IMR-90 (cell line): ENCODE results near the gene ITSN1. TPM values are rescaled to one million over a fixed set of nuclear protein-coding genes. Genes with fewer than 3 reads are reported as not detected.

Experiments
- ATAC-seq: fragments of 200-7000 bp; cut with Tn5 transposase; 2 replicates; pipeline ENCODE4 v1.9.1; 2020; ENCODE audit warnings: low read depth, mild to moderate bottlenecking, moderate library complexity
- BruUV-seq: library from RNA; stranded (reverse); fragments of 400-500 nt; replicated peaks from 2 replicates; lab custom pipeline; 2021; lab: Mats Ljungman, UMichigan
- CTCF ChIA-PET: fragments of 300-600 bp; formaldehyde crosslinking; extraction: SDS; loops from one replicate; lab custom pipeline; 2021; ENCODE audit warnings: antibody characterized with exemption; lab: Yijun Ruan, JAX
- POLR2A ChIA-PET: fragments of 300-600 bp; sonication (Branson Sonifier 250); formaldehyde crosslinking; loops from one replicate; lab custom pipeline; 2022; ENCODE audit warnings: antibody characterized with exemption; ENCODE audit not compliant: unreplicated experiment; lab: Charles Lee
- DNase-seq: peaks from one replicate; pipeline ENCODE4 v3.0.0; 2013
- H2AFZ ChIP-seq: replicated peaks from 2 replicates; pipeline ENCODE3; 2013; ENCODE audit warnings: low read length, mild to moderate bottlenecking; ENCODE audit not compliant: poor library complexity
- H2AK5ac ChIP-seq: 2 replicates; pipeline ENCODE4 v1.6.1; 2013; ENCODE audit warnings: low read depth, low read length, inconsistent platforms
- H2AK9ac ChIP-seq: replicated peaks from 2 replicates; pipeline ENCODE3; 2013; ENCODE audit warnings: mild to moderate bottlenecking, low read depth, low read length, moderate library complexity; ENCODE audit not compliant: poor library complexity
- H2BK120ac ChIP-seq: 2 replicates; pipeline ENCODE4 v1.6.1; 2013; ENCODE audit warnings: low read depth, low read length, inconsistent platforms
- H2BK15ac ChIP-seq: 3 replicates; pipeline ENCODE4 v1.6.1; 2013; ENCODE audit warnings: low read depth, low read length, inconsistent platforms
- H2BK20ac ChIP-seq: 2 replicates; pipeline ENCODE4 v1.6.1; 2013; ENCODE audit warnings: low read depth, mild to moderate bottlenecking, inconsistent platforms, low read length, moderate library complexity
- H2BK5ac ChIP-seq: 2 replicates; pipeline ENCODE4 v1.6.1; 2013; ENCODE audit warnings: mild to moderate bottlenecking, low read depth, low read length, inconsistent platforms; ENCODE audit not compliant: poor library complexity, severe bottlenecking
- H3K14ac ChIP-seq: replicated peaks from 2 replicates; pipeline ENCODE4 v1.6.1; 2013; ENCODE audit warnings: low read depth, low read length, inconsistent platforms
- H3K18ac ChIP-seq: 2 replicates; pipeline ENCODE4 v1.6.1; 2013; ENCODE audit warnings: low read depth, low read length, control low read depth
- H3K23ac ChIP-seq: 2 replicates; pipeline ENCODE4 v1.6.1; 2013; ENCODE audit warnings: low read depth, low read length, inconsistent platforms
- H3K27ac ChIP-seq: 2 replicates; pipeline ENCODE4 v1.5.1; 2013; ENCODE audit warnings: mild to moderate bottlenecking, control low read depth, low read length; ENCODE audit not compliant: insufficient read depth
- H3K27me3 ChIP-seq: 2 replicates; pipeline ENCODE4 v1.6.1; 2013; ENCODE audit warnings: low read length; ENCODE audit not compliant: control insufficient read depth, insufficient read depth
- H3K36me3 ChIP-seq: 2 replicates; pipeline ENCODE4 v1.6.1; 2013; ENCODE audit warnings: low read length, mixed read lengths; ENCODE audit not compliant: control insufficient read depth, insufficient read depth
- H3K4ac ChIP-seq: 2 replicates; pipeline ENCODE4 v1.6.1; 2013; ENCODE audit warnings: low read depth, low read length, inconsistent platforms
- H3K4me1 ChIP-seq: 2 replicates; pipeline ENCODE4 v1.6.1; 2013; ENCODE audit warnings: low read length, mixed read lengths; ENCODE audit not compliant: control insufficient read depth, insufficient read depth
- H3K4me2 ChIP-seq: 2 replicates; pipeline ENCODE4 v1.6.1; 2013; ENCODE audit warnings: low read depth, mild to moderate bottlenecking, control low read depth, low read length, moderate library complexity
- H3K4me3 ChIP-seq: 2 replicates; pipeline ENCODE4 v1.5.1; 2013; ENCODE audit warnings: low read depth, mild to moderate bottlenecking, control low read depth, low read length, moderate library complexity; ENCODE audit not compliant: insufficient read depth
- H3K56ac ChIP-seq: 2 replicates; pipeline ENCODE4 v1.6.1; 2013; ENCODE audit warnings: low read length, inconsistent platforms; ENCODE audit not compliant: insufficient read depth; ENCODE audit errors: extremely low read depth
- H3K79me1 ChIP-seq, 2 experiments: 2 replicates each; pipeline ENCODE4 v1.6.1; 2013; ENCODE audit warnings: low read length in 2 of 2, inconsistent platforms in 1 of 2, low read depth in 1 of 2
- H3K9ac ChIP-seq: 2 replicates; pipeline ENCODE4 v1.6.1; 2013; ENCODE audit warnings: low read depth, low read length, control low read depth
- H3K9me1 ChIP-seq: 2 replicates; pipeline ENCODE4 v1.6.1; 2013; ENCODE audit warnings: low read length, inconsistent platforms; ENCODE audit not compliant: insufficient read depth
- H3K9me3 ChIP-seq: 2 replicates; pipeline ENCODE4 v1.6.1; 2013; ENCODE audit warnings: low read length; ENCODE audit not compliant: control insufficient read depth, insufficient read depth
- H4K20me1 ChIP-seq: 2 replicates; pipeline ENCODE4 v1.6.1; 2013; ENCODE audit warnings: low read length, inconsistent platforms; ENCODE audit not compliant: insufficient read depth
- H4K5ac ChIP-seq: 2 replicates; pipeline ENCODE4 v1.6.1; 2013; ENCODE audit warnings: mild to moderate bottlenecking, low read depth, low read length, control low read depth
- H4K8ac ChIP-seq, 2 experiments: 2 replicates each; pipeline ENCODE4 v1.6.1; 2013; ENCODE audit warnings: low read depth in 2 of 2, low read length in 2 of 2, control low read depth in 1 of 2, inconsistent platforms in 1 of 2
- H4K91ac ChIP-seq: 2 replicates; pipeline ENCODE4 v1.6.1; 2013; ENCODE audit warnings: low read depth, low read length, inconsistent platforms; ENCODE audit not compliant: insufficient read depth
- BHLHE40 ChIP-seq: fragments of 150-350 bp; IDR thresholded peaks from 2 replicates; pipeline ENCODE4 v1.6.1; 2016; ENCODE audit warnings: mild to moderate bottlenecking, low read depth, low read length
- ELK1 ChIP-seq: fragments of 150-350 bp; IDR thresholded peaks from 2 replicates; pipeline ENCODE4 v1.6.1; 2016; ENCODE audit warnings: low read depth, mild to moderate bottlenecking, low read length, moderate library complexity, borderline replicate concordance
- FOS ChIP-seq: fragments of 150-350 bp; IDR thresholded peaks from 2 replicates; pipeline ENCODE4 v1.6.1; 2016; ENCODE audit warnings: low read depth, low read length
- MXI1 ChIP-seq: IDR thresholded peaks from 2 replicates; pipeline ENCODE4 v1.6.1; 2012; ENCODE audit warnings: low read depth, mild to moderate bottlenecking, low read length, moderate library complexity, borderline replicate concordance
- NFE2L2 ChIP-seq: fragments of 150-350 bp; IDR thresholded peaks from 2 replicates; pipeline ENCODE4 v1.6.1; 2016; ENCODE audit warnings: low read depth, mild to moderate bottlenecking, low read length
- RFX5 ChIP-seq: IDR thresholded peaks from 2 replicates; pipeline ENCODE4 v1.8.0; 2012; ENCODE audit warnings: low read depth, mild to moderate bottlenecking, low read length, moderate library complexity
- USF2 ChIP-seq: fragments of 150-350 bp; IDR thresholded peaks from 2 replicates; pipeline ENCODE4 v1.6.1; 2017; ENCODE audit warnings: mild to moderate bottlenecking, antibody characterized with exemption, low read length, low read depth
- WGBS, 2 experiments: methylation state at CpG; one replicate each; pipeline versions ENCODE4 v1.1.5 to v1.1.7; 2013; ENCODE audit warnings: missing lambda C conversion rate in 2 of 2; ENCODE audit not compliant: insufficient read length in 1 of 2; ENCODE audit errors: extremely low coverage in 2 of 2; 5-methylcytosine and 5-hydroxymethylcytosine counted together
- dilution Hi-C: fragments of 300-500 bp; cut with HindIII; formaldehyde crosslinking; loops from one replicate; pipeline ENCODE4 v1.14.3; 2018; ENCODE audit warnings: low sequenced_read_pairs; ENCODE audit not compliant: unreplicated experiment
- in situ Hi-C: fragments of 300-500 bp; cut with MboI; formaldehyde crosslinking; loops from 3 replicates; pipeline ENCODE4 v1.14.3; 2019; ENCODE audit warnings: low sequenced_read_pairs, inconsistent platforms, mixed read lengths
- intact Hi-C: fragments of 100-400 bp; cut with micrococcal nuclease; formaldehyde crosslinking; loops from 2 replicates; pipeline ENCODE4 v1.10.0; 2022
- polyA plus RNA-seq, 3 experiments: library from polyadenylated mRNA; depleted of rRNA; stranded (reverse); fragments of >200 nt; gene quantifications; 2 replicates each; pipeline ENCODE4 v1.2.3, GENCODE V29; 2012; ENCODE audit warnings: low replicate concordance in 1 of 3
- total RNA-seq: library from RNA; depleted of rRNA; stranded (reverse); fragments of >200 nt; gene quantifications from 2 replicates; pipeline ENCODE4 v1.2.3, GENCODE V29; 2012

Gene ITSN1
- total and polyA plus RNA-seq, 2 of the 4 experiments (the other 2 are of a cell fraction), result 45.4 to 62.0 TPM

- Histone ChIP-seq H3K27me3 (peaks cover 1% of the 10 kb centered on the region; the same call in 1 of the 2 replicates), H2AK9ac (no peak overlapping the region), H4K20me1 (no peaks in the 10 kb centered on the region), H2BK15ac (no peak overlapping the region), H3K4me1 (0 out of 2 replicates have a peak, but pooled peaks cover 4% of the 10 kb centered on the region), H3K9me3 (no peaks in the 10 kb centered on the region), H2AK5ac (no peak overlapping the region), H3K23ac (no peak overlapping the region), H3K4me2 (no peak overlapping the region), H2BK120ac (no peak overlapping the region), H3K4ac (no peak overlapping the region), H3K79me1 (no peaks in the 10 kb centered on the region), H2AFZ (peak overlapping the region; percentile 32), H4K8ac (no peak overlapping the region), H4K5ac (no peak overlapping the region), H3K27ac (no peak overlapping the region), H3K9me1 (no peaks in the 10 kb centered on the region; the same call in 1 of the 2 replicates), H3K36me3 (no peaks in the 10 kb centered on the region), H4K91ac (no peak overlapping the region), H2BK20ac (no peak overlapping the region), H3K56ac (no peak overlapping the region), H3K18ac (no peak overlapping the region), H3K9ac (no peak overlapping the region), H2BK5ac (no peak overlapping the region), H3K4me3 (no peak overlapping the region), H3K14ac (no peak overlapping the region)
- dilution Hi-C loops (no loop called here), in situ Hi-C loops (no loop called here), intact Hi-C loops (no loop called here)
- no peak for TF ChIP-seq RFX5
- TF ChIP-seq FOS, result no peak
- no peak for TF ChIP-seq ELK1
- TF ChIP-seq MXI1, result no peak
- no peak for TF ChIP-seq NFE2L2
- TF ChIP-seq USF2, result no peak
- no peak for TF ChIP-seq BHLHE40
- 96% methylated on average over 4 of the region's 20 CpGs; no CpG with 5 or more reads in 1 of the 2 experiments for WGBS, 2 experiments
- ChIA-PET CTCF (no interaction called here), POLR2A (no interaction called here)
- DNase-seq, result no peak
- no TSS peak for BruUV-seq
- no peak for ATAC-seq
Observed at GRCh38 chr21:33875026-33875695, 232.9 kb downstream of the ITSN1 start.
